Keratinocyte (primary cell): ENCODE results near the gene CTSD. TPM values are rescaled to one million over a fixed set of nuclear protein-coding genes. Genes with fewer than 3 reads are reported as not detected.

Source experiments
- DNase-seq: peaks from one replicate; pipeline ENCODE4 v3.0.0-alpha.2; 2011; ENCODE audit warnings: low read depth, missing footprints, low spot score
- FAIRE-seq: peaks from 2 replicates; lab custom pipeline; 2011; peaks lifted over from hg19 to GRCh38; lab: Jason Lieb, UNC
- H2AFZ ChIP-seq: 2 replicates; pipeline ENCODE4 v1.6.0; 2012; ENCODE audit warnings: low read length, control low read depth, inconsistent platforms; ENCODE audit not compliant: control insufficient read depth
- H3K27ac ChIP-seq: 2 replicates; pipeline ENCODE4 v1.5.1; 2011; ENCODE audit warnings: low read length; ENCODE audit not compliant: control insufficient read depth, insufficient read depth
- H3K27me3 ChIP-seq: 3 replicates; pipeline ENCODE4 v1.6.0; 2011; ENCODE audit warnings: low read length; ENCODE audit not compliant: control insufficient read depth, insufficient read depth; ENCODE audit errors: extremely low read depth
- H3K36me3 ChIP-seq, 2 experiments: 2 replicates in 1 of 2; 3 replicates in 1 of 2; pipeline ENCODE4 v1.5.1; 2011; ENCODE audit warnings: low read length in 2 of 2, mild to moderate bottlenecking in 1 of 2; ENCODE audit not compliant: control insufficient read depth in 2 of 2, insufficient read depth in 2 of 2; ENCODE audit errors: extremely low read depth in 1 of 2
- H3K4me1 ChIP-seq: 3 replicates; pipeline ENCODE4 v1.5.1; 2011; ENCODE audit warnings: low read length; ENCODE audit not compliant: control insufficient read depth, insufficient read depth; ENCODE audit errors: extremely low read depth
- H3K4me2 ChIP-seq: 3 replicates; pipeline ENCODE4 v1.6.0; 2011; ENCODE audit warnings: low read depth, low read length; ENCODE audit not compliant: control insufficient read depth, insufficient read depth; ENCODE audit errors: extremely low read depth
- H3K4me3 ChIP-seq, 3 experiments: fragments of 200-600 bp in 1 of 3; sonication (generic) in 1 of 3; 2 replicates in 2 of 3; 3 replicates in 1 of 3; pipeline ENCODE4 v1.5.1; 2011 to 2016; ENCODE audit warnings: low read length in 3 of 3, mild to moderate bottlenecking in 3 of 3, control low read depth in 2 of 3, inconsistent platforms in 1 of 3, low read depth in 1 of 3, mixed read lengths in 1 of 3, mixed run types in 1 of 3, moderate library complexity in 1 of 3; ENCODE audit not compliant: control insufficient read depth in 2 of 3, insufficient read depth in 2 of 3; ENCODE audit errors: extremely low read depth in 1 of 3
- H3K79me2 ChIP-seq: 2 replicates; pipeline ENCODE4 v1.6.0; 2012; ENCODE audit warnings: low read length; ENCODE audit not compliant: control insufficient read depth, insufficient read depth
- H3K9ac ChIP-seq: 3 replicates; pipeline ENCODE4 v1.6.0; 2011; ENCODE audit warnings: low read length; ENCODE audit not compliant: control insufficient read depth, insufficient read depth; ENCODE audit errors: extremely low read depth
- H3K9me1 ChIP-seq: 3 replicates; pipeline ENCODE4 v1.6.0; 2011; ENCODE audit warnings: low read length; ENCODE audit not compliant: control insufficient read depth, insufficient read depth; ENCODE audit errors: extremely low read depth
- H3K9me3 ChIP-seq: 2 replicates; pipeline ENCODE4 v1.5.1; 2012; ENCODE audit warnings: low read depth, low read length; ENCODE audit not compliant: control insufficient read depth
- H4K20me1 ChIP-seq: 3 replicates; pipeline ENCODE4 v1.6.0; 2011; ENCODE audit warnings: low read length; ENCODE audit not compliant: control insufficient read depth, insufficient read depth; ENCODE audit errors: extremely low read depth
- CTCF ChIP-seq, 3 experiments: IDR thresholded peaks in 1 of 3; conservative IDR thresholded peaks in 1 of 3; optimal IDR thresholded peaks in 1 of 3; 2 replicates in 2 of 3; 3 replicates in 1 of 3; pipeline versions ENCODE3 to v1.5.1; 2011; ENCODE audit warnings: low read length in 3 of 3, mild to moderate bottlenecking in 3 of 3, moderate library complexity in 2 of 3, control low read depth in 1 of 3, inconsistent platforms in 1 of 3; ENCODE audit not compliant: insufficient read depth in 2 of 3; ENCODE audit errors: extremely low read depth in 1 of 3
- EZH2 ChIP-seq: IDR thresholded peaks from one replicate; pipeline ENCODE4 v1.6.1; 2012; ENCODE audit warnings: inconsistent platforms, mild to moderate bottlenecking, low read length, moderate library complexity
- dilution Hi-C: fragments of 300-500 bp; cut with MboI; formaldehyde crosslinking; loops from one replicate; pipeline ENCODE4 v1.7.0; 2020; ENCODE audit warnings: low sequenced_read_pairs; ENCODE audit not compliant: extremely low pct_ligation_motif_present
- polyA plus RNA-seq, 5 experiments: library from polyadenylated mRNA; depleted of rRNA in 3 of 5; stranded (reverse) in 3 of 5; stranded (forward) in 1 of 5; unstranded in 1 of 5; fragments of >200 nt; gene quantifications; 1 replicate in 1 of 5; 2 replicates in 3 of 5; 3 replicates in 1 of 5; pipeline versions ENCODE4 v1.2.1 to v1.2.3, GENCODE V29; 2011 to 2012; ENCODE audit warnings: missing spikeins in 2 of 5, low read depth in 1 of 5, low replicate concordance in 1 of 5

Gene CTSD
- polyA plus RNA-seq, 1 donor (not counting 4 experiments of a cell fraction or from before 2014, with no cell fraction given): 152 TPM

DNA sequence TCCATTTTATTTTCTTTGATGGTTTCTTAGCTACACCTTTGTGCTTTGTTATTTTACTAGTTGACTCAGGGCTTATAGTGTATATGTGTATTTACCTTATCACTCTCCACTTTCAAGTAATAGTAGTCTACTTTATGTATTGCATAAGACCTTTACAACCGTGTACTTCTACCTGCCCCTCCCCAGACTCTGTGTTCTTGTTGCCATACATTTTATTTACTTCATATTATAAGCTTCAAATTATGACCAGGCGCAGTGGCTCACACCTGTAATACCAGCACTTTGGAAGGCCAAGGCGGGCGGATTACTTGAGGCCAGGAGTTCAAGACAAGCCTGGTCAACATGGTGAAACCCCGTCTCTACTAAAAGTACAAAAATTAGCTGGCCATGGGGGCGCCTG is 28.2 kb upstream of the CTSD start:
- dilution Hi-C loops: no loop called here
- Histone ChIP-seq H4K20me1 (no peaks in the 10 kb centered on the region), H3K4me3 (no peak overlapping the region), H3K9ac (no peak overlapping the region), H3K9me1 (no peaks in the 10 kb centered on the region), H3K4me2 (no peak overlapping the region), H3K79me2 (no peaks in the 10 kb centered on the region), H3K27me3 (no peaks in the 10 kb centered on the region), H3K9me3 (no peaks in the 10 kb centered on the region), H3K4me1 (peaks cover 12% of the 10 kb centered on the region), H3K27ac (no peak overlapping the region), H3K36me3 (no peaks in the 10 kb centered on the region), H2AFZ (no peak overlapping the region)
- no peak for DNase-seq
- TF ChIP-seq CTCF (optimal IDR thresholded peaks at IDR 0.05 in 1 of 3, IDR thresholded peaks at IDR 0.05 in 1 of 3, conservative IDR thresholded peaks at IDR 0.05 in 1 of 3; ENCODE audit: extremely low read depth in 1 of 3, insufficient read depth in 2 of 3, low read length in 3 of 3) (no peak), EZH2 (no peak)
- FAIRE-seq: no peak

DNA sequence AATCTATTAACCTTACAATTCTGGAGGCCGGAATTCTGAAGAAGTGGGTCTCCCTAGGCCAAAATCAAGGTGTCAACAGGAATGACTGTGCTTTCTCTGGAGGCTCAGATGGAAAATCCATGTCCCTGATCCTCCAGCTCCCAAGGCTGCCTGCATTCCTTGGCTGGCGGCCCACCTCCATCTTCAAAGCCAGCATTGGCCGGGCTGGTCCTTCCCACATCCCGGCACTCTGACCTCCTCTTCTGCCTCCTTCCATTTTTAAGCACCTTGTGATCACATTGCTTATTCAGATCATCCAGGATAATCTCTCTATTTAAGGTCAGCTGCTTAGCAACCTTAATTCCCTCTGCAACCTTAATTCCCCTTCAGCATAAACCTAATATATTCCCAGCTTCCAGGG is 22.7 kb upstream of the CTSD start:
- H2AFZ ChIP-seq: no peak overlapping the region
- TF ChIP-seq CTCF (optimal IDR thresholded peaks at IDR 0.05 in 1 of 3, IDR thresholded peaks at IDR 0.05 in 1 of 3, conservative IDR thresholded peaks at IDR 0.05 in 1 of 3; ENCODE audit: extremely low read depth in 1 of 3, insufficient read depth in 2 of 3, low read length in 3 of 3) (no peak), EZH2 (no peak)
- H4K20me1 ChIP-seq: no peaks in the 10 kb centered on the region
- H3K36me3 ChIP-seq: no peaks in the 10 kb centered on the region
- H3K4me2 ChIP-seq: no peak overlapping the region
- no peaks in the 10 kb centered on the region for H3K79me2 ChIP-seq
- no peak overlapping the region for H3K27ac ChIP-seq
- no peak overlapping the region for H3K9ac ChIP-seq
- DNase-seq: no peak
- no peak overlapping the region for H3K4me3 ChIP-seq
- H3K4me1 ChIP-seq: no peaks in the 10 kb centered on the region
- peaks cover 11% of the 10 kb centered on the region for H3K27me3 ChIP-seq
- H3K9me1 ChIP-seq: no peaks in the 10 kb centered on the region
- dilution Hi-C loops: no loop called here
- FAIRE-seq: no peak
- no peaks in the 10 kb centered on the region for H3K9me3 ChIP-seq
